HEK293 (cell line): Measurements from ENCODE around the gene KCNK4.

ENCODE experiments used
- CTCF ChIA-PET: fragments of 350-600 bp; formaldehyde crosslinking; extraction: SDS; loops from one replicate; lab custom pipeline; 2021; ENCODE audit warnings: antibody characterized with exemption; lab: Yijun Ruan, JAX
- POLR2A ChIA-PET: fragments of 300-600 bp; formaldehyde crosslinking; extraction: SDS; loops from one replicate; lab custom pipeline; 2020; ENCODE audit warnings: antibody characterized with exemption, inconsistent platforms; lab: Yijun Ruan, JAX
- H3K27ac ChIP-seq: fragments of 200-500 bp; sonication (Bioruptor generic); 2 replicates; pipeline ENCODE4 v1.5.1; 2014; ENCODE audit warnings: low read depth, low read length, control low read depth, inconsistent platforms; ENCODE audit errors: extremely low read depth
- H3K36me3 ChIP-seq, 2 experiments: fragments of 200-500 bp in 1 of 2; sonication (Bioruptor generic) in 1 of 2; 1 replicate in 1 of 2; 2 replicates in 1 of 2; pipeline ENCODE4 v1.5.1; 2014 to 2017; ENCODE audit warnings: inconsistent platforms in 2 of 2, low read length in 2 of 2; ENCODE audit not compliant: control insufficient read depth in 2 of 2, insufficient read depth in 1 of 2
- H3K4me1 ChIP-seq: fragments of 200-500 bp; sonication (Bioruptor generic); 2 replicates; pipeline ENCODE4 v1.5.1; 2014; ENCODE audit warnings: mild to moderate bottlenecking, low read length, inconsistent platforms; ENCODE audit not compliant: control insufficient read depth, insufficient read depth
- H3K4me3 ChIP-seq: 2 replicates; pipeline ENCODE4 v1.5.1; 2011; ENCODE audit warnings: low read depth, mild to moderate bottlenecking, control low read depth, low read length, moderate library complexity
- H3K9me3 ChIP-seq: fragments of 200-500 bp; sonication (Bioruptor generic); 2 replicates; pipeline ENCODE4 v1.5.1; 2014; ENCODE audit warnings: low read depth, low read length, inconsistent platforms; ENCODE audit not compliant: control insufficient read depth, insufficient read depth
- GLIS1 ChIP-seq: fragments of 450-650 bp; formaldehyde crosslinking; IDR thresholded peaks from 2 replicates; pipeline ENCODE4 v1.5.1; 2016; ENCODE audit warnings: missing biosample characterization, missing genetic modification characterization
- HOXA7 ChIP-seq: sonication (generic); formaldehyde crosslinking; IDR thresholded peaks from 2 replicates; pipeline ENCODE4 v1.8.1; 2022; ENCODE audit warnings: missing genetic modification reagents, borderline replicate concordance
- HOXD13 ChIP-seq: sonication (generic); formaldehyde crosslinking; IDR thresholded peaks from 2 replicates; pipeline ENCODE4 v1.8.0; 2022; ENCODE audit warnings: missing genetic modification reagents, borderline replicate concordance
- KLF7 ChIP-seq: fragments of 450-650 bp; formaldehyde crosslinking; IDR thresholded peaks from 2 replicates; pipeline ENCODE4 v1.5.1; 2016; ENCODE audit warnings: missing biosample characterization, missing genetic modification characterization, borderline replicate concordance
- ZIC2 ChIP-seq: fragments of 450-650 bp; formaldehyde crosslinking; IDR thresholded peaks from 2 replicates; pipeline ENCODE4 v1.5.1; 2016; ENCODE audit warnings: missing biosample characterization, missing genetic modification characterization
- ZNF121 ChIP-seq: fragments of 450-650 bp; formaldehyde crosslinking; IDR thresholded peaks from 2 replicates; pipeline ENCODE4 v1.5.1; 2016; ENCODE audit warnings: missing biosample characterization, missing genetic modification characterization
- ZNF146 ChIP-seq: fragments of 450-650 bp; formaldehyde crosslinking; IDR thresholded peaks from 2 replicates; pipeline ENCODE4 v1.5.1; 2016; ENCODE audit warnings: missing biosample characterization, missing genetic modification characterization
- ZNF366 ChIP-seq: fragments of 450-650 bp; formaldehyde crosslinking; conservative IDR thresholded peaks from 2 replicates; pipeline ENCODE4 v1.5.1; 2016; ENCODE audit warnings: missing biosample characterization, missing genetic modification characterization
- ZNF433 ChIP-seq: fragments of 450-650 bp; formaldehyde crosslinking; IDR thresholded peaks from 2 replicates; pipeline ENCODE4 v1.5.1; 2016; ENCODE audit warnings: missing biosample characterization, missing genetic modification characterization, low read depth
- ZNF629 ChIP-seq: fragments of 450-650 bp; formaldehyde crosslinking; IDR thresholded peaks from 2 replicates; pipeline ENCODE4 v1.5.1; 2017; ENCODE audit warnings: missing biosample characterization, missing genetic modification characterization
- ZSCAN30 ChIP-seq: fragments of 450-650 bp; IDR thresholded peaks from 2 replicates; pipeline ENCODE4 v1.5.1; 2018; ENCODE audit warnings: missing biosample characterization, mild to moderate bottlenecking, missing genetic modification characterization, moderate library complexity
- TF ChIP-seq, protein P1 (sequence below): fragments of 450-650 bp; formaldehyde crosslinking; IDR thresholded peaks from 2 replicates; pipeline ENCODE4 v1.5.1; 2016; ENCODE audit warnings: missing biosample characterization, missing genetic modification characterization
- TF ChIP-seq, protein P2 (sequence below): fragments of 450-650 bp; formaldehyde crosslinking; IDR thresholded peaks from 2 replicates; pipeline ENCODE4 v1.5.1; 2016; ENCODE audit warnings: missing biosample characterization, missing genetic modification characterization

KCNK4 gene

DNA sequence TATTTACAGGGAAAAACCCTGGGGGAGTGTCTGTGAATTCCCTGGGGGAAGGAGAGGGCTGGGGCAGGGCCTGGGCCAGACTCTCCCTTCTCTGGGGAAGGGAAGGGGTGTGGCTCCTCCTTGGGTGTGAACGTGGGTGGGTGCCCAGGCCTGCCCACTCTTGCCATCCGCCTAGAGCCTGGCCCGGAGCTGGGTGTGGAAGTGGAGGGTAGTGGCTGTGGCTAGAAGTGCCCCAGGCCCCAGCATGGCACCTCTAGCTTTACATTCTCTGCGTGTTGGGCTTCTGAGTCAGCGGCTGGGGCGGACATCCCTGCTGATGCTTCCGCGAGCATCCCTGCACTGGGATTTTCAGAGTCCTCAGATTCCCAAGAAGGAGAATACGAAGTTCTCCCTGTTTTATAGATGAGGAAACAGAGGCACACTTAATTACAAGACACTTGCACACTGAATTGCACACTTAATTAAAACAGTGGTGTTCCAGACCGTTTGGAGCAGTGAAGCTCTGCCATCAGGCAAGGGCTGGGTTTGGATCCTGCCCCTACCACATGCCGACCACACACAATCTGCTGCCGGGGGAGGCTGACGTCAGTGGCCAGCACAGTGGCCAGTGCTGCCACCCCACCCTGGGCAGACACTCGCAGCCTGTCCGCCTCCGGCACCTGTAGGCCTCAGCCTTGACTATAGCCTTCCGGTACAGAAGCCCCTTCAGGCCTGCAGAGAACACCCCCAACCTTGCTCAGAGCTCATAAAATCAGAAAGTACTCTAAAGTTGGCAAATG is 14.3 kb upstream of the KCNK4 start (continued):
- TF ChIP-seq, protein P1, sequence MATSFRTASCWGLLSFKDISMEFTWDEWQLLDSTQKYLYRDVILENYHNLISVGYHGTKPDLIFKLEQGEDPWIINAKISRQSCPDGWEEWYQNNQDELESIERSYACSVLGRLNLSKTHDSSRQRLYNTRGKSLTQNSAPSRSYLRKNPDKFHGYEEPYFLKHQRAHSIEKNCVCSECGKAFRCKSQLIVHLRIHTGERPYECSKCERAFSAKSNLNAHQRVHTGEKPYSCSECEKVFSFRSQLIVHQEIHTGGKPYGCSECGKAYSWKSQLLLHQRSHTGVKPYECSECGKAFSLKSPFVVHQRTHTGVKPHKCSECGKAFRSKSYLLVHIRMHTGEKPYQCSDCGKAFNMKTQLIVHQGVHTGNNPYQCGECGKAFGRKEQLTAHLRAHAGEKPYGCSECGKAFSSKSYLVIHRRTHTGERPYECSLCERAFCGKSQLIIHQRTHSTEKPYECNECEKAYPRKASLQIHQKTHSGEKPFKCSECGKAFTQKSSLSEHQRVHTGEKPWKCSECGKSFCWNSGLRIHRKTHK = no peak

DNA sequence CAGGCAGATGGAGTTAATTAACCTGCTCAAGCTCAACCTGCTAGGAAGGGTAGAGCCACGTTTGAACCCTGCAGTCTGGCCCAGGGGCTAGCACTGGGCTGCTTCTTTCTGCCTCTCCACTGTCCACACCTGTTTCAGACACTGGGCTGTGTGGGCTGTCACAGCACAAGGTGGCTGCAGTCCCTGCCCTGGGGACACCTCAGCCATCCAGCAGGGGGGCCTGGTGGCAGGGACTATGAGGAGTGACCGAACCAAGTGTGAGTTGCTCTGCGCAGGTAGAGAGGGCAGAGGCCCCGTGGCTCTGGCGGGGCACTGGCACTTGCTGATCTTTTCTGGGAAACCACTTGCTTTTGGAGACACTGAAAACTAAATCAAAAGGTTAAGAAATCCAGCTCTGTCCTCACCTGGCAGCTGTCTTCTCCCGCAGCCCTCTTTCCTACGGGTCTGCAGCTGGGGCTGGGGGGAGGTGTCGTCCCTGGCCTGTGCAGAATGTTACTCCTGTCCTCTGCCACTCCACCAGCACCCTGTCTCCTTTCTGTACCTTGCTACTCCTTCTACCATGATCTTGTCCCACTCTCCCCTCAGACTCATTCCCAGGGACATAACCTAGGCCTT is 12.4 kb upstream of the KCNK4 start:
- CTCF ChIA-PET = interaction anchor here (0.8 to 2.7 kb wide), 3 partner anchors 23 to 76 kb away, joined by 3 to 13 read pairs (median 4); no protein-coding TSS in a partner anchor

DNA sequence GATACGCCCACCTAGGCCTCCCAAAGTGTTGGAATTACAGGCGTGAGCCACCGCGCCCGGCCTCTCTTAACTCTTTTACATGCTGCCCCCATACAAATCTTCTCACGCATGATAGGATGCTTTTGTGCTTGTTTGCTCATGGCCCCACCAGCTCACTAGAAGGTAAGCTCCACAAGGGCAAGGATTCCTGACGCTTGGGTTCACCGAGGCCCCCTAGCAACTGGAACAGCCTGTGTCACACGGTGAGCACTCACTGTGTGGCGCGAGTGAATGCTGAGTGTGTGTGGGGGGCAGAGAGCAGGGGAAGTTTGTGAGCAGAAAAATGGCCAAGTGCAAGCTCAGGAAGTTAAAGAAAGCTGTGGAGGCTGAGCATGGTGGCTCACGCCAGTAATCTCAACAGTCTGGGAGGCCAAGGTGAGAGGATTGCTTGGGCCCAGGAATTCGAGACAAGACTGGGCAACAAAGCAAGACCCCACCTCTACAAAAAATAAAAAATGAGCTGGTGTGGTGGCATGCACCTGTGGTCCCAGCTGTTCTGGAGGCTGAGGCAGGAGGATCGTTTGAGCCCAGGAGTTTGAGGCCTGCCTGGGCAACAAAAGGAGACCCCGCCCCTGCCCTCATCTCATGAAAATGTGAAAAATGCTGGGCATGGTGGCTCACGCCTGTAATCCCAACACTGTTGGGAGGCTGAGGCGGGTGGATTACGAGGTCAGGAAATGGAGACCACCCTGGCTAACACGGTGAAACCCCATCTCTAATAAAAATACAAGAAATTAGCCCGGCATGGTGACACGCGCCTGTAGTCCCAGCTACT is 8.9 kb upstream of the KCNK4 start:
- Histone ChIP-seq H3K9me3 (no peaks in the 10 kb centered on the region), H3K27ac (no peak overlapping the region), H3K36me3 (peaks cover 9 to 48% of the 10 kb centered on the region in 2 experiments; a peak in 2 of 3 replicates), H3K4me1 (no peaks in the 10 kb centered on the region; the same call in 1 of the 2 replicates), H3K4me3 (no peak overlapping the region)
- TF ChIP-seq ZNF366 (tag by site-specific recombination) (no peak), ZNF146 (no peak), ZNF121 (peak; percentile 73), ZNF629 (tag by site-specific recombination) (no peak)
- CTCF ChIA-PET = interaction anchor here (0.5 to 2.0 kb wide), 3 partner anchors 21 to 516 kb away, joined by 3 to 8 read pairs (median 3); no protein-coding TSS in a partner anchor
- POLR2A ChIA-PET = interaction anchor here (0.7 to 1.2 kb wide), 3 partner anchors 11 to 472 kb away, joined by 3 to 7 read pairs (median 4); partner anchors contain the start of gene TRMT112

More for the DNA sequence above, 12.4 kb upstream of the KCNK4 start:
- POLR2A ChIA-PET = no interaction called here
- Histone ChIP-seq H3K4me1 (no peaks in the 10 kb centered on the region), H3K27ac (no peak overlapping the region), H3K9me3 (no peaks in the 10 kb centered on the region), H3K36me3 (peaks cover 9 to 64% of the 10 kb centered on the region in 2 experiments; a peak in 2 of 3 replicates), H3K4me3 (no peak overlapping the region)
- TF ChIP-seq HOXD13 = no peak

DNA sequence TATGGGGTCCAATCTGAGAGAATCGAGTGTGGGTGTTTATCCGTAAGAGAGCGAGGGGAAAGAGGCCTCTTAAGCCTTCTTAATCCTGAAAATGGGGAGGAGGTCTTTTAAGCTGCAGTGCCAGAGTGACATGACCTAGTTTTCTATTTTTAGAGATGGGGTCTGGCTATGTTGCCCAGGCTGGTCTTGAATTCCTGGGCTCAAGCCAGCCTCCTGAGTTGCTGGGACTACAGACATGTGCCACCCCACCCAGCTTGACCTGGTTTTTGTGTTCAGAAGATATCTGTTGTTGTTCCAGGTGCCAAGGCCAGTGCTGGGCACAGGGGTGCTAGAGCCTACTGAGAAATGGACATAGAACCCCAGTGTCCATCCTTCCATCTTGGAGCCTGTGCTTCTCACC is 8.0 kb upstream of the KCNK4 start:
- Histone ChIP-seq H3K27ac (no peak overlapping the region), H3K9me3 (no peaks in the 10 kb centered on the region), H3K36me3 (peaks cover 9 to 49% of the 10 kb centered on the region in 2 experiments; a peak in 2 of 3 replicates), H3K4me3 (no peak overlapping the region), H3K4me1 (no peaks in the 10 kb centered on the region; the same call in 1 of the 2 replicates)
- POLR2A ChIA-PET = interaction anchor here (0.9 to 3.5 kb wide), 3 partner anchors 13 to 34 kb away, joined by 3 to 41 read pairs (median 3); partner anchors contain the start of genes ESRRA and TRMT112
- CTCF ChIA-PET = interaction anchor here (0.7 to 2.0 kb wide), 6 partner anchors 12 to 166 kb away, joined by 3 to 9 read pairs (median 4); partner anchors contain the start of gene ESRRA
- TF ChIP-seq HOXA7 (CRISPR knock-in tag) (no peak), ZNF121 (peak; percentile 89)

DNA sequence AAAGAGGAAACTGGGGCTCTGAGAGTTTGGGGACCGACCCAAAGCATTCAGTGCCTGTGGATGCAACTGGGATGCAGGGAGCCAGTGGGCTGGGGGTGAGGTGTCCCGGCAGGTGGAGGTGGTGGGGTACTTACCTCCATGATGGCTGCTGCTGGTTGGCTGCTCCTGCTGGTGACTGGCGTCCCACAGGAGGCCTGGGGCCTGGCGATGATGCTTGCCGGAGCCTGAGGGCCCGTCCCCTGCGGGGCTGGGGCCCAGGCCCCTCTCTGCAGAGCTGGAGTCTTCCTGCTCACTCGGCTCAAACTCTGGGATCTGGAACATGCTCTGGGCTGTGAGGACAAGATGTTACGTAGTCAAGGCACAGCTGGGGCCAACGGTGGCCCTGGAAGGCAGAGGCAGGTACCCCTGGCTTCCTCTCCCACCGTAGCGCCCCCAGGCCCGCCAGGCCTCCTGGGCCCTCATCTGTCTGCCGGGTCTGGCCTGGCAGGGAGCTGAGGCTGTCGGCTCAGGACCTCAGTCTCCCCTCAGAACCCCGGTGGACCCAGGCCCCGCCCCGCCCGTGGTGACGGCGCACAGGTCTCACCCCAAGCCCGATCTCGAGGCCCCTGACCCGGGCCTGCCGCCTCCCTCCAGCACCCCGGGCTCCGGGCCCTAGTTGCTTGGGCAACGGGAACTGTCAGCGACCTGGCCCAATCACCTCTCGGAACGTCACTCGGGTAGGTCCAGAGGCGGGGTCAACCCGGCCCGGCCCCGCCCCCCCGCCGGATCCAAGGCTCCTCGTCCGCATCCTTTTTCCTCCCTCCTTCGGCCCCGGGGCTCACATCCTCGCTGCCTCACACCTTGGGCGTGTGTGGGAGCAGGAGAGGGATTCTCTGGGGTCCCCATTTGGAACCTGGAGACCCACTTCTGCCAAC is 6.8 kb upstream of the KCNK4 start, which contains the start of gene BAD:
TSS of gene BAD (minus strand) at position 618 of the 914 bp plus-strand sequence. CDS start at position 321, 297 bp downstream.
- ChIA-PET POLR2A (interaction anchor here (0.6 to 3.5 kb wide), 17 partner anchors 9 to 170 kb away, joined by 3 to 41 read pairs (median 5); partner anchors contain the start of genes DNAJC4, ESRRA, FKBP2 and PRDX5), CTCF (interaction anchor here (0.6 to 2.0 kb wide), 14 partner anchors 9 to 165 kb away, joined by 3 to 9 read pairs (median 4); partner anchors contain the start of genes CATSPERZ, ESRRA and PLCB3)
- H3K4me3 ChIP-seq = peak within 1 kb of the TSS; percentile 82
- H3K36me3 ChIP-seq = peaks cover 9 to 47% of the 10 kb centered on the region in 2 experiments; a peak in 2 of 3 replicates
- no peaks in the 10 kb centered on the region for H3K9me3 ChIP-seq
- H3K27ac ChIP-seq = peak within 1 kb of the TSS; percentile 86
- no peaks in the 10 kb centered on the region; the same call in 1 of the 2 replicates for H3K4me1 ChIP-seq
- TF ChIP-seq GLIS1 (tag by site-specific recombination) = no peak
- TF ChIP-seq KLF7 (tag by site-specific recombination) = 0 out of 2 replicates have a peak, but pooled peaks have one; percentile 40
- TF ChIP-seq, protein P2, sequence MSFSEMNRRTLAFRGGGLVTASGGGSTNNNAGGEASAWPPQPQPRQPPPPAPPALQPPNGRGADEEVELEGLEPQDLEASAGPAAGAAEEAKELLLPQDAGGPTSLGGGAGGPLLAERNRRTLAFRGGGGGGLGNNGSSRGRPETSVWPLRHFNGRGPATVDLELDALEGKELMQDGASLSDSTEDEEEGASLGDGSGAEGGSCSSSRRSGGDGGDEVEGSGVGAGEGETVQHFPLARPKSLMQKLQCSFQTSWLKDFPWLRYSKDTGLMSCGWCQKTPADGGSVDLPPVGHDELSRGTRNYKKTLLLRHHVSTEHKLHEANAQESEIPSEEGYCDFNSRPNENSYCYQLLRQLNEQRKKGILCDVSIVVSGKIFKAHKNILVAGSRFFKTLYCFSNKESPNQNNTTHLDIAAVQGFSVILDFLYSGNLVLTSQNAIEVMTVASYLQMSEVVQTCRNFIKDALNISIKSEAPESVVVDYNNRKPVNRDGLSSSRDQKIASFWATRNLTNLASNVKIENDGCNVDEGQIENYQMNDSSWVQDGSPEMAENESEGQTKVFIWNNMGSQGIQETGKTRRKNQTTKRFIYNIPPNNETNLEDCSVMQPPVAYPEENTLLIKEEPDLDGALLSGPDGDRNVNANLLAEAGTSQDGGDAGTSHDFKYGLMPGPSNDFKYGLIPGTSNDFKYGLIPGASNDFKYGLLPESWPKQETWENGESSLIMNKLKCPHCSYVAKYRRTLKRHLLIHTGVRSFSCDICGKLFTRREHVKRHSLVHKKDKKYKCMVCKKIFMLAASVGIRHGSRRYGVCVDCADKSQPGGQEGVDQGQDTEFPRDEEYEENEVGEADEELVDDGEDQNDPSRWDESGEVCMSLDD (tag by site-specific recombination) = peak; percentile 71
- no peak for TF ChIP-seq ZNF433 (tag by site-specific recombination)
- peak; percentile 34; the same call in 1 of the 2 replicates for TF ChIP-seq ZIC2 (tag by site-specific recombination)
- TF ChIP-seq ZSCAN30 (tag by site-specific recombination) = 0 out of 2 replicates have a peak, but pooled peaks have one; percentile 13
